ENCODE measurements around the gene CRHR1.

The CRHR1 gene

GRCh38 chr17:45790296-45790922 is 6.3 kb downstream of the CRHR1 start:
- DNase-seq (ENCODE audit: low spot score), result no peak

- DNase-seq (ENCODE audit: low spot score), result no peak
Measured at GRCh38 chr17:45791041-45791582, 7.0 kb downstream of the CRHR1 start.

- DNase-seq (ENCODE audit: low spot score), result no peak
Measured at GRCh38 chr17:45791935-45792334, 7.8 kb downstream of the CRHR1 start.

- DNase-seq (ENCODE audit: low spot score), result no peak
Measured at GRCh38 chr17:45792437-45792836, 8.3 kb downstream of the CRHR1 start.

GRCh38 chr17:45792995-45793755 is 9.1 kb downstream of the CRHR1 start:
- DNase-seq (ENCODE audit: low spot score), result no peak

- no peak for DNase-seq (ENCODE audit: low spot score)
Measured at GRCh38 chr17:45793999-45794540, 9.9 kb downstream of the CRHR1 start.

- DNase-seq (ENCODE audit: low spot score), result no peak
Measured at GRCh38 chr17:45794840-45795239, 10.7 kb downstream of the CRHR1 start.

GRCh38 chr17:45800816-45801215 is 16.7 kb downstream of the CRHR1 start:
- DNase-seq (ENCODE audit: low spot score), result no peak

- no peak for DNase-seq (ENCODE audit: low spot score)
Measured at GRCh38 chr17:45801421-45801820, 17.3 kb downstream of the CRHR1 start.

GRCh38 chr17:45808845-45809244 is 24.7 kb downstream of the CRHR1 start:
- DNase-seq (ENCODE audit: low spot score), result no peak

- no peak for DNase-seq (ENCODE audit: low spot score)
Measured at GRCh38 chr17:45809499-45809898, 25.4 kb downstream of the CRHR1 start.

- DNase-seq (ENCODE audit: low spot score), result no peak
Measured at GRCh38 chr17:45812102-45812501, 28.0 kb downstream of the CRHR1 start.

GRCh38 chr17:45813048-45813725 is 29.1 kb downstream of the CRHR1 start:
- DNase-seq (ENCODE audit: low spot score), result no peak

- no peak for DNase-seq (ENCODE audit: low spot score)
Measured at GRCh38 chr17:45814622-45815606, 30.8 kb downstream of the CRHR1 start.

GRCh38 chr17:45815752-45816151 is 31.6 kb downstream of the CRHR1 start:
- DNase-seq (ENCODE audit: low spot score), result no peak

GRCh38 chr17:45818041-45818440 is 33.9 kb downstream of the CRHR1 start:
- no peak for DNase-seq (ENCODE audit: low spot score)

GRCh38 chr17:45818699-45819098 is 34.6 kb downstream of the CRHR1 start:
- no peak for DNase-seq (ENCODE audit: low spot score)

GRCh38 chr17:45819632-45820031 is 35.5 kb downstream of the CRHR1 start:
- DNase-seq (ENCODE audit: low spot score), result no peak

- no peak for DNase-seq (ENCODE audit: low spot score)
Measured at GRCh38 chr17:45820052-45820780, 36.1 kb downstream of the CRHR1 start.

- no peak for DNase-seq (ENCODE audit: low spot score)
Measured at GRCh38 chr17:45821147-45821546, 37.0 kb downstream of the CRHR1 start.

- peak; percentile 1 for DNase-seq (ENCODE audit: low spot score)
Measured at GRCh38 chr17:45823598-45823997, 39.5 kb downstream of the CRHR1 start.
